HG03135 (cell line): Measurements from ENCODE around the gene MTARC2.

Source experiments
- ATAC-seq: cut with Tn5 transposase; IDR thresholded peaks from one replicate; pipeline ENCODE4 v1.9.1; 2021; ENCODE audit warnings: mild to moderate bottlenecking, moderate library complexity; ENCODE audit not compliant: unreplicated experiment

MTARC2 gene

GRCh38 chr1:220824031-220824989 lies 76.2 kb downstream of the MTARC2 start:
- ATAC-seq = no peak

- no peak for ATAC-seq
These were observed 77.9 kb downstream of the MTARC2 start for GRCh38 chr1:220825819-220826551.

- no peak for ATAC-seq
These were observed 78.6 kb downstream of the MTARC2 start for GRCh38 chr1:220826729-220827128.

DNA sequence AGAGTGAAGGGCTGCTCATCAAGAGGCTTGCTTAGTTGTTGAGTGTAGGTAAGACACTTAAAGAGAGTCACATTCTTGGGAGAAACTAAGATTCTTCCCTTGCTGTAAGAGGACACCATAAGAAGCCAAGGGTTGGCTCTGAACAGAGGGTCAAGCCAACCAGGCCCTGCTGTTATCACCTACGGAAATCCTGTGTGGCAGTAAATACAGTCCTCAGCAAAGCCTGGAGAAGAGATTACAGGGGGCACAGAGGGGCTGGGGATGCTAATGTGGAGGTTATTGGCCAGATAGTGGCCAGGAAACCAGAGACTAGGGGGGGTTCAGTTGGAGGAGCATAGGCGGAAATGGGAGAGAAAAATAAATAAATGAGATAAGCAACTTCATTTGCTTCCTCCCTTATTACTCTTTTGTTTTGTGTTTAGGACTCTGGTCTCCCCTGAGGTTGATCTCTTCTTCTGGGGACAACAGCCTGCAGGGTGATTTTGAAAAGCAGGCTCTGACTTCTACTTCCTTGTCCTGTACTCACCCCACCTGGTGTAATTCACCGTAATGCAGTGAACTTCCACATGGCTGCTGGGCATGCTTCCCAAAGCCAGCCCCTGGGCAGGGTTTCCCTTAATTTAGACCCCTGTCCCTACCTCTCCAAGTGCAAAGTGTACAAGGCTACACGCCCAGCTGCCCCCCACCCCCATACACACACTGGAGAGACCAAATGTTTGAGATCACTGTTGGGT lies 79.5 kb downstream of the MTARC2 start:
- no peak for ATAC-seq

GRCh38 chr1:220828179-220828490 lies 80.0 kb downstream of the MTARC2 start:
- no peak for ATAC-seq

DNA sequence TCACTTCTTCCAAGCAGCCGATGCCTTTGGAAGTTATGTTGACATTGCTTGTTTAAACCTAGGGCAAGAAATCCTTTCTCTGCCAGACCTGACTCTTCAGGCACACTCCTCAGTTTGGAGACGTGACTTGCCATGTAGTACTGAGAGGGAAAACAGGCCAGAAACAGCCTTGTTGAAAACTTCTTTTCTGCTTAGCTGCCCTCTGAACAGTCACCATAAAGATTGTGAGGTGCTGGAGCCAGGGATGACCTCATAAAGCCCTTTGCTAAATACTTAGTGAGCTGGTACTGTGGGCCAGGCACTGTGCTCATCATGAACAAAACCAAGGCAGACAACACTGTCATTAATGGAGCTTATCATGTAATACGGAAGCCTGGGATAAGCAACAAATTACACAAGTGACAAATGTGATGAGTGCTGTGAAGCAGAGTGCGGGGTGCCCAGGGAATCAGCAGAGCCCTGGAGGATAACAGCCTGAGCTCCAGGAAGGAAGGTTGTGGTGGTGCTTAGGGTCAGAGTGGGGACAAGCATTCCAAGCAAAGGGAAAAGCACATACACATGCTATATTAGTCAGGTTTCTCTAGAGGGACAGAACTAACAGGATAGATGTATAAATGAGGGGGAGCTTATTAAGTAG lies 80.9 kb downstream of the MTARC2 start:
- no peak for ATAC-seq

- ATAC-seq = no peak
These were observed 85.3 kb downstream of the MTARC2 start for GRCh38 chr1:220833436-220833835.
